Thyroid gland (tissue), 4 donors: Measurements from ENCODE around the gene PRSS33. TPM values are rescaled to one million over a fixed set of nuclear protein-coding genes. Genes with fewer than 3 reads are reported as not detected.

Experiments
- DNase-seq, 2 donors: peaks; one replicate each; pipeline ENCODE4 v3.0.0-alpha.2; 2019
- H3K27ac ChIP-seq, 3 donors: fragments of 200-600 bp; sonication (generic); 1 replicate in 2 of 3; 2 replicates in 1 of 3; pipeline ENCODE4 v1.5.1; 2016 to 2019; ENCODE audit warnings: mild to moderate bottlenecking in 1 of 3, moderate library complexity in 1 of 3
- H3K27me3 ChIP-seq: fragments of 200-600 bp; sonication (generic); one replicate; pipeline ENCODE4 v1.5.1; 2019
- H3K36me3 ChIP-seq, 2 donors: fragments of 200-600 bp; sonication (generic); one replicate each; pipeline ENCODE4 v1.5.1; 2016 to 2019
- H3K4me1 ChIP-seq, 2 donors: fragments of 200-600 bp; sonication (generic); one replicate each; pipeline ENCODE4 v1.5.1; 2017 to 2019
- H3K4me3 ChIP-seq, 3 donors: fragments of 200-600 bp; sonication (generic); replicated peaks in 1 of 3; 1 replicate in 2 of 3; 2 replicates in 1 of 3; pipeline ENCODE4 v1.5.1; 2016; ENCODE audit warnings: mild to moderate bottlenecking in 1 of 3
- H3K9me3 ChIP-seq: fragments of 200-600 bp; sonication (generic); one replicate; pipeline ENCODE4 v1.5.1; 2017
- POLR2A ChIP-seq, 2 donors: fragments of 450-650 bp; IDR thresholded peaks; one replicate each; pipeline ENCODE4 v1.6.1; 2017; ENCODE audit warnings: antibody characterized with exemption in 2 of 2, mild to moderate bottlenecking in 2 of 2, moderate library complexity in 1 of 2
- WGBS, 2 donors: methylation state at CpG; one replicate each; pipeline ENCODE4 v1.1.5; 2017; 5-methylcytosine and 5-hydroxymethylcytosine counted together
- intact Hi-C: fragments of 100-400 bp; cut with DNase I; formaldehyde crosslinking; loops from one replicate; pipeline ENCODE4 v1.15.1; 2023
- total RNA-seq, 4 donors: library from RNA; depleted of rRNA; stranded (reverse); fragments of >200 nt; gene quantifications; one replicate each; pipeline ENCODE4 v1.2.3, GENCODE V29; 2016
- TF ChIP-seq, protein P1 (sequence below), 6 experiments: fragments of 200-600 bp in 3 of 6; fragments of 450-650 bp in 3 of 6; sonication (generic) in 3 of 6; IDR thresholded peaks; one replicate each; pipeline ENCODE4 v1.5.1; 2016 to 2019; ENCODE audit warnings: antibody characterized with exemption in 6 of 6, mild to moderate bottlenecking in 2 of 6, inconsistent platforms in 1 of 6, moderate library complexity in 1 of 6

Gene PRSS33
- total RNA-seq, 4 donors from 2014 or later: not detected

- no peak for DNase-seq
- no peaks in the 10 kb centered on the region for H3K36me3 ChIP-seq
- H3K27ac ChIP-seq: no peak overlapping the region
- H3K27me3 ChIP-seq: no peaks in the 10 kb centered on the region
- H3K4me3 ChIP-seq: no peak overlapping the region
- TF ChIP-seq, protein P1, sequence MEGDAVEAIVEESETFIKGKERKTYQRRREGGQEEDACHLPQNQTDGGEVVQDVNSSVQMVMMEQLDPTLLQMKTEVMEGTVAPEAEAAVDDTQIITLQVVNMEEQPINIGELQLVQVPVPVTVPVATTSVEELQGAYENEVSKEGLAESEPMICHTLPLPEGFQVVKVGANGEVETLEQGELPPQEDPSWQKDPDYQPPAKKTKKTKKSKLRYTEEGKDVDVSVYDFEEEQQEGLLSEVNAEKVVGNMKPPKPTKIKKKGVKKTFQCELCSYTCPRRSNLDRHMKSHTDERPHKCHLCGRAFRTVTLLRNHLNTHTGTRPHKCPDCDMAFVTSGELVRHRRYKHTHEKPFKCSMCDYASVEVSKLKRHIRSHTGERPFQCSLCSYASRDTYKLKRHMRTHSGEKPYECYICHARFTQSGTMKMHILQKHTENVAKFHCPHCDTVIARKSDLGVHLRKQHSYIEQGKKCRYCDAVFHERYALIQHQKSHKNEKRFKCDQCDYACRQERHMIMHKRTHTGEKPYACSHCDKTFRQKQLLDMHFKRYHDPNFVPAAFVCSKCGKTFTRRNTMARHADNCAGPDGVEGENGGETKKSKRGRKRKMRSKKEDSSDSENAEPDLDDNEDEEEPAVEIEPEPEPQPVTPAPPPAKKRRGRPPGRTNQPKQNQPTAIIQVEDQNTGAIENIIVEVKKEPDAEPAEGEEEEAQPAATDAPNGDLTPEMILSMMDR (IDR thresholded peaks at IDR 0.05): no peak
- TF ChIP-seq POLR2A (IDR thresholded peaks at IDR 0.05): no peak
- intact Hi-C loops: no loop called here
- H3K9me3 ChIP-seq: no peaks in the 10 kb centered on the region
- 73 to 75% methylated on average over 7 to 14 of the region's 15 CpGs for WGBS, 2 donors
- H3K4me1 ChIP-seq: no peaks in the 10 kb centered on the region
Measured at GRCh38 chr16:2831203-2831602, 43.8 kb upstream of the PRSS33 start.

DNA sequence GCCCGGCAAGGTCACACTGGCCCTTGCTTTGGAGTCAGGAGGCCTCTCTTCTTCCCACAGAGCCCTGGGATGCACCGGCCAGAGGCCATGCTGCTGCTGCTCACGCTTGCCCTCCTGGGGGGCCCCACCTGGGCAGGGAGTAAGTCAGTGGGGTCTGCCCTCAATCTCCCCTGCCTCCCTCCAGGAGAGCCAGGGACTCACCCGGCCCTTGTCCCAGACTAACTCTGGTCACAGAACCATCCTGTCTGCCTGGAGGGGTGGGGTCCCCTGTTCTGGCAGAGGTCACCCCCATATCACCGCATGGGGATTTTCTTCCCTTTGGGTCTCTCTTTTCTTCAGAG is 43.0 kb upstream of the PRSS33 start:
- Histone ChIP-seq H3K36me3 (no peaks in the 10 kb centered on the region), H3K4me1 (no peaks in the 10 kb centered on the region), H3K27ac (no peak overlapping the region), H3K4me3 (no peak overlapping the region), H3K9me3 (no peaks in the 10 kb centered on the region), H3K27me3 (no peaks in the 10 kb centered on the region)
- DNase-seq: no peak
- intact Hi-C loops: no loop called here
- WGBS, 2 donors: 100% methylated on average over 1 of the region's 5 CpGs; no CpG with 5 or more reads in 1 of the 2 donors
- no peak for TF ChIP-seq POLR2A (IDR thresholded peaks at IDR 0.05)
- TF ChIP-seq, protein P1 (IDR thresholded peaks at IDR 0.05): no peak

- Histone ChIP-seq H3K9me3 (no peaks in the 10 kb centered on the region), H3K36me3 (no peaks in the 10 kb centered on the region), H3K4me1 (no peaks in the 10 kb centered on the region), H3K4me3 (no peak within 1 kb of the TSS), H3K27me3 (no peaks in the 10 kb centered on the region), H3K27ac (no peak within 1 kb of the TSS)
- 72 to 81% methylated on average over 16 of the region's 32 CpGs for WGBS, 2 donors
- TF ChIP-seq, protein P1 (IDR thresholded peaks at IDR 0.05): no peak
- TF ChIP-seq POLR2A (IDR thresholded peaks at IDR 0.05): no peak
- intact Hi-C loops: no loop called here
- DNase-seq: no peak
Measured at GRCh38 chr16:2829501-2830354, 42.4 kb upstream of the PRSS33 start, which contains the start of gene ZG16B. Gene ZG16B, plus strand, starts transcription at chr16:2830303. Its CDS starts 139 bp downstream, at chr16:2830442.

DNA sequence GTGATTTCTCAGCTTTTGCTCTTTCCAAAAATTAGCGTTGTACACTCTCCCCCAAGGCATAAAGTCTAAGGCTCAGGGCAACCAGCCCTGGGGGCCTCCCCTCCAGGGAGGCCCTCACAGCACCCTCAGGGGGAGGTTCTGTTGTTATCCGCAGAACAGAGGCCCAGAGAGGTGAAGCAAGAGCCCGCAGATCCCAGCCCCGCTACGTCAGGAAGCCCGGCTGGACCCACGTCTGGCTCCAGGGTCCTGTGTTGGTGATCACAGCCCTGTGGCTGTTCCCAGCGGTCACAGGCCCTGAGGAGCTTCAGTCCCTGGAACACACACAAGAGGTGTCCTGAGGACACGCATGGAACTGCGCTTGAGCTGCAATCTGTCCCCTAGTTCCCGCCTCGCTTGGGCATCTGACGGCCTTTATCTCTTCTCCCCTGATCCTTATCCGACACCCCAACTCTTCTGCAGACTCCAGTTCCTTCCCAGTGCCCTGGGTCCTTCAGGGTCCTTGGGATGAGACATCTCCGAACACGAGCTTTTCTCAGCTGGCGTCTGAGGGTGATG is 41.6 kb upstream of the PRSS33 start:
- Histone ChIP-seq H3K27me3 (no peaks in the 10 kb centered on the region), H3K4me3 (no peak overlapping the region), H3K4me1 (no peaks in the 10 kb centered on the region), H3K27ac (no peak overlapping the region), H3K36me3 (no peaks in the 10 kb centered on the region), H3K9me3 (no peaks in the 10 kb centered on the region)
- TF ChIP-seq, protein P1 (IDR thresholded peaks at IDR 0.05): no peak
- no peak for TF ChIP-seq POLR2A (IDR thresholded peaks at IDR 0.05)
- WGBS, 2 donors: 85% methylated on average over 12 to 15 of the region's 17 CpGs
- intact Hi-C loops: no loop called here
- DNase-seq: no peak

- H3K4me3 ChIP-seq: no peak overlapping the region
- no peaks in the 10 kb centered on the region for H3K36me3 ChIP-seq
- DNase-seq: no peak
- no peaks in the 10 kb centered on the region for H3K4me1 ChIP-seq
- intact Hi-C loops: no loop called here
- H3K27me3 ChIP-seq: no peaks in the 10 kb centered on the region
- 89 to 92% methylated on average over 8 of the region's 8 CpGs for WGBS, 2 donors
- H3K27ac ChIP-seq: no peak overlapping the region
- TF ChIP-seq, protein P1 (IDR thresholded peaks at IDR 0.05): no peak
- TF ChIP-seq POLR2A (IDR thresholded peaks at IDR 0.05): no peak
- no peaks in the 10 kb centered on the region for H3K9me3 ChIP-seq
Measured at GRCh38 chr16:2828521-2828840, 41.1 kb upstream of the PRSS33 start.
